B cell (primary cell): Measurements from ENCODE around the gene GNG10.

Experiments
- EZH2 ChIP-seq: IDR thresholded peaks from 2 replicates; pipeline ENCODE4 v1.6.1; 2012; ENCODE audit warnings: borderline replicate concordance, low read depth, mild to moderate bottlenecking, moderate library complexity, low read length; ENCODE audit not compliant: insufficient read depth, poor library complexity, severe bottlenecking
- TF ChIP-seq, protein P1 (sequence below): fragments of 200-600 bp; IDR thresholded peaks from one replicate; pipeline ENCODE4 v1.8.0; 2022; ENCODE audit warnings: antibody characterized with exemption, mild to moderate bottlenecking

- no peak for TF ChIP-seq EZH2
- TF ChIP-seq, protein P1, sequence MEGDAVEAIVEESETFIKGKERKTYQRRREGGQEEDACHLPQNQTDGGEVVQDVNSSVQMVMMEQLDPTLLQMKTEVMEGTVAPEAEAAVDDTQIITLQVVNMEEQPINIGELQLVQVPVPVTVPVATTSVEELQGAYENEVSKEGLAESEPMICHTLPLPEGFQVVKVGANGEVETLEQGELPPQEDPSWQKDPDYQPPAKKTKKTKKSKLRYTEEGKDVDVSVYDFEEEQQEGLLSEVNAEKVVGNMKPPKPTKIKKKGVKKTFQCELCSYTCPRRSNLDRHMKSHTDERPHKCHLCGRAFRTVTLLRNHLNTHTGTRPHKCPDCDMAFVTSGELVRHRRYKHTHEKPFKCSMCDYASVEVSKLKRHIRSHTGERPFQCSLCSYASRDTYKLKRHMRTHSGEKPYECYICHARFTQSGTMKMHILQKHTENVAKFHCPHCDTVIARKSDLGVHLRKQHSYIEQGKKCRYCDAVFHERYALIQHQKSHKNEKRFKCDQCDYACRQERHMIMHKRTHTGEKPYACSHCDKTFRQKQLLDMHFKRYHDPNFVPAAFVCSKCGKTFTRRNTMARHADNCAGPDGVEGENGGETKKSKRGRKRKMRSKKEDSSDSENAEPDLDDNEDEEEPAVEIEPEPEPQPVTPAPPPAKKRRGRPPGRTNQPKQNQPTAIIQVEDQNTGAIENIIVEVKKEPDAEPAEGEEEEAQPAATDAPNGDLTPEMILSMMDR, result no peak
Observed at GRCh38 chr9:111657051-111657450, 4.4 kb upstream of the GNG10 start.
